Stimulated activated CD4-positive, alpha-beta T cell treated with anti-CD3 and anti-CD28 coated beads, TNF-alpha, amount 100 ng/mL, for 48 hours (primary cell): ENCODE data around the gene GARIN3.
"Not testable (repeated sequence)": the region's sequence is repeated elsewhere in the genome, so short reads cannot be mapped to it uniquely, and the experiment has no call there.

ENCODE experiments used
- DNase-seq, 3 donors: peaks; one replicate each; pipeline ENCODE4 v3.0.0-alpha.2; 2020; ENCODE audit warnings: low read depth in 3 of 3

GARIN3 gene

DNA sequence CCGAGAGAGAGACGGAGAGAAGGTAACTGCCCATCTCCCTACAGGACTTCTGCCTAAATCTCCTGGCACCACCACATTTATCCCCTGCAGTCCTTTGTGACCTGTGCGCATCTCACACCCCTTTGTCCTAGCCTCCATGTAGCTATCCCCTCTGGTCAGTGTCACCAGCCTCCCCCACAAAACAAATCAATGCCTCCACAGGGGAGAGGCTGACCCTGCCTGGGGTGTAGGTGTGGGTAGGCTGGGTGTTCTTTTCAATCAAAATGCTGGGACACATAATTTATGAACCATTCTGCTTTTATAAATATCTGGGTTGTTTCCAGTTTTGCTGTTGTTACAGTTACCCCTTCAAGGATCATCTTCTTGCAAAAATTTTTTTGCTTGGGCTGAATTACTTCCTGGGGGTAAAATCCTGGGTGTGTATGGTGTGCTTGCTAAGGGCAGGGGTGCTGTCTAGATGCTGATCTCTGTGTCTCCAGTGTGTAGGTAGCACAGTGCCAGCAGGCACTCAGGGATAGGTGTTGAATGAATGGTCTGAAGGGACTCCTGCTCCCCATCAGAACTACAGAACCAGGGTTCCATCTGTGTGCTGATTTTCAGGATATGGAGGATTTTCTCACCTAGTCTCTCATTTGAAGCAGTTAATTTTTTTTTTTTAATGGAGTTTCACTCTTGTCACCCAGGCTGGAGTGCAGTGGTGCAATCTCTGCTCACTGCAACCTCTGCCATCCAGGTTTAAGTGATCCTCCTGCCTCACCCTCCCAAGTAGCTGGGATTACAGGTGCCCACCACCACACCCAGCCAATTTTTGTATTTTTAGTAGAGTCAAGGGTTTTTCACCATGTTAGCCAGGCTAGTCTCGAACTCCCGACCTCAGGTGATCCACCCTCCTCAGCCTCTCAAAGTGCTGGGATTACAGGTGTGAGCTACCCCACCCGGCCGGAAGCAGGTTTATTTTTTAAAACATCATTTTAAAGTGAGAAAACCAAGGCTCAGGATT is at the start of gene GARIN3:
TSS of gene GARIN3 (minus strand) at position 51 of the 1,000 bp plus-strand sequence. CDS start 96 bp downstream, outside the sequence.
- DNase-seq: no peak

DNA sequence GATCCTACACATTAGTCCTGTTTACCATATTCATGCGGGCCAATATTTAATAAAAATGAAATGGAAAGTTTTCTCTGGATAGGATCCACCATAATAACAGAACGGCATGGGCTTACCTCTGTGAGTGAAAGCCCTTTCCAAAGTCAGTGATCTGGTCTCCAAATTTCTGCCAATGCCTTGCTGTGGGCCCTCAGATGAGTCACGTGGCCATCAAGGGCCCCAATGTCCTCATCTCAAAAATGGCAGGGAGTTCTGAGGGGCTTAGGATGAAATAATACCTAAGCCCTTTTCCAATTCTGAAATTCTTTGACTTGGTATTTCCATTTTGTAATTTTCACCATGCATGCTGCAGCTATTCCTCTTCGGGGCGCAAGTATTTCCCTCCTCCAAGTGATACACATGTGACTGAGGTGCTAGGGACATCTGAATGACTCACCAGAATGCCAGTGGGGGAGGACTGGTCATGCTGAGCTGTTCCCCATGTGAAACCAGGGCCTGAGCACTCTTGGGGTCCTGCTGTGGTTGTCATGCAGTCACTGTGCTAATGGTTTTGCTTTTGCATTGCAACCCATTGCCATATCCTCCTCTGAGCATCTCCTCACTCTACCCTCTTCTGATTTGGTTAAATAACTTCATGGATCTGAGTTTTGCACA is 49.6 kb upstream of the GARIN3 start:
- no peak for DNase-seq

DNA sequence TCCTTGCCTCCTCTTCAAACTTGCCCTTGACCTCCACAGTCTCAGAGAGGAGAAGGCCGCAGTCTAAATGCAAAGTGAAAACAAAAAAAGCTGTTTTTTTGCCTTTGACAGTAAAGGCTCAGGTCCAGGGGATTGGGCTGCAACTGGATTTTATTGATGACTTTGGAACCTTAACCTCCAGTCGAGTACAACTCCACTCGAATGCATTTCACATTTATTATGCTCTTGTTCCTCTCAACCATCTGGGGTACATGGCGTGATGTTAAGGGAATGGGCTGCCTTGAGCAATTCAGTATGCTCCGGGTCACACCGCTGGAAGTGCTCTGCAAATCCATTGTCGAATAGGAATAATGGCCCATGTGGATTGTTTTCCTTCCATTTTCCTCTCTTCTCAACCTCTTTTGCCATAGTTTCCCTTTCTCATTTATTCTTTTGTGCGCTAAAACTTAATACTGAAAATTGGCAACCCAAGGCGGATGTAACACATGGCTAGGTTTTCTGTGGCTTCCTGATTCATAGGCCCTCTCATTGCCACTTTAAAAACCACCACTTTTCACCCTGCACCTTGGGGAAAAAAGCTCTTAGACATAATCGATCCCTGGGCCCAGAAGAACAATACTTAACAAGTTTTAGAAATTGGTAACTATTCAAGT is 48.9 kb upstream of the GARIN3 start:
- no peak for DNase-seq

DNA sequence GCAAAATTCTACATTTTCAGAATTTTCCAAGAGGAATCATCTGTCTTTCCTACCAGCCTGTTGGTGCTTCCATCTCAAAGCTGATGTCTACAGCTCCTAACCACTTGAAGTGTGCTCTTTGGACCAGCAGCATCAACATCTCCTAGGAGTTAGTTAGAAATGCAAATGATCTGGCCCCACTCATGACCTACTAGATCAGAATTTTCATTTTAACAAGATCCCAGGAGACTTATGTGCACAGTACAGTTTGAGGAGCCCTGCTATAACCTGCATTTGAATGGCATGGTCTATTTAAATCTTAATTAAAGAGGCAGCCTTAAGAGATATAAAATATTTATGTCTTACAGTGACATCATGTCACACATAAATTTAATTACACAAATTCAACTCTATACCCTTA is 48.4 kb upstream of the GARIN3 start:
- DNase-seq: no peak

DNA sequence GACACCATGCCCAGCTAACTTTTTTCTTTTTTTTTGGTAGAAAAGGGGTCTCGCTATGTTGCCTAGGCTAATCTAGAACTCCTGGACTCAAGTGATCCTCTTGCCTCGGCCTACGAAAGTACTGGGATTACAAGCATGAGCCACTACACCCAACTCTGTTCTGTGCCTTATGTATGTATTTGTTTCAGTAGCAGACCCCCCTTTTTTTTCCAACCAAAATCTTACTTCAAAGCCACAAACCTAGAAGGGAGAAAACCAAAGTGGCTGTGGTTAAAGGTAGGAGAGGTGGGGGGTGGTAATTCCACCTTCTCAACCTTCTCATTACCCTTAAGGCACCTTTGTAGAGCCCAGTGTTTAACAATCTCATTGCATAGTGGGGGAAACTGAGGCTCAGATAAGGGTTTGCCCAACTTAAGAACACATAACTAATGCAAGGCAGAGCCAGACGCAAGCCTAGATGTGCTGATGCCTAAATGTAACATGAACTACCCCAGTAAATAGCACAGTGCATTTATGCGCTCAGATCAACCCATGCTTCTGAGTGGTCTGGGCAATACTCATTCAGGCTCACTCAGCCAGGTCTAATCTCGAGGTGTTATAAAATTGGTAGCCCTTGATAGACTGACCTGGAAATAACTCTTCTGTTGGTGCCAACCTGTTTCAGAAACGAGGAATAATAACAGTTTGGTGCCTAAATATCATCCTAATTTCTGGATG is 47.6 kb upstream of the GARIN3 start:
- no peak for DNase-seq

DNA sequence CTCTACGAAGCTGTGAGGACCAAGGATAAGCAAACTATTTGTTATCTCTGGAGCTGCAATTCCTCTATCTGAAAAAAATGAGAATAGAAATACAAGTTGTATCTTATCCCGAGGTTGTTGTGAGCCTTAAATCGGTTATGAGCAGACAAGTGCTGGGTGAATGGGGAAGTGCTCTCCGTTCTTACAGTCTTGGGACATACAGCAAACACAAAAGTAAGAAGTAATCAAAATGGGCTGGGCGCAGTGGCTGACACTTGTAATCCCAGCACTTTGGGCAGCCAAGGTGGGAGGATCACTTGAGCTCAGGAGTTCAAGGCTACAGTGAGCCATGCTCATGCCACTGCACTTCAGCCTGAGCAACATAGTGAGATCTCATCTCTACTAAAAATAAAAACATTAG is 46.2 kb upstream of the GARIN3 start:
- no peak for DNase-seq

DNA sequence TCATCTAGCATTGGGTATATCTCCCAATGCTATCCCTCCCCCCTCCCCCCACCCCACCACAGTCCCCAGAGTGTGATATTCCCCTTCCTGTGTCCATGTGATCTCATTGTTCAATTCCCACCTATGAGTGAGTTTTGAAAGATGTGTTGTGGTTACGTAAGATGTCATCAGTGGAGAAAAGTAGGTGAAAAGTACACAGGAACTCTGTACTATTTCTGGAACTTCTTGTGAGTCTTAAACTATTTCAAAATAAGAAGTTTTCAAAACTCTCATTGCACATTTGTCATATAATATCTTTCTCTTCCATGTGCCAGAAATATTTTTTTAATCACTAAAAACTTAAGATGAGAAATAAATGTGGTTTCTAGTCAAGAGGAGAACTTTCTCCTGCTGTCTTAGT is 44.6 kb upstream of the GARIN3 start:
- DNase-seq: not testable (repeated sequence)

DNA sequence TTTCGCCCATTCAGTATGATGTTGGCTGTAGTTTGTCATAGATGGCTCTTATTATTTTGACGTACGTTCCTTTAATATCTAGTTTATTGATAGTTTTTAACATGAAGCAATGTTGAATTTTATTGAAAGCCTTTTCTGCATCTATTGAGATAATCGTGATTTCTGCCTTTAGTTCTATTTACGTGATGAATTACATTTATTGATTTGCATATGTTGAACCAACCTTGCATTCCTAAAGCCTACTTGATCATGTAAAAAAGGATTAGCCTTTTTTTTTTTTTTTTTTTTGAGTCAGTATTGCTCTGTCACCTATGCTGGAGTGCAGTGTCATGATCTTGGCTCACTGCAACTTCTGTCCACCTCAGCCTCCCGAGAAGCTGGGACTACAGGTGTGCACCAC is 39.6 kb upstream of the GARIN3 start:
- no peak for DNase-seq

DNA sequence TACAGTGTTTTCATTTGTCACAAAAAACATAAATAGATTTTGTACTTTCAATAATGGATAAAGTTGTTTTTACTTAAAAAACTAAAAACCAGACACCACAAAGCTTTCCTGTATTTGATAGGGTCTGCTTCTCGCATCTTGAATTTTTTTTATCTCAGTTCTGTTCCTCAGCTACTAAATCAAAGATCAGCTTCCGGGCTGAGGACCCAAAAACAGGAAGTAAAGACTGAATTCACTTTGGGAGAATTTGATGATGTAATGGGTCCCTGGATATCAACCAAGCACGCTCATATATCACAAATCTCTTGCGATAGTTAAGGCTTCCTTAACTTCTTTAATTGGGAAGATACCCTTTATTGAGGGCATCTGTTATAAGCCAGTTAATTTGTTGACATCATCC is 38.7 kb upstream of the GARIN3 start:
- DNase-seq: no peak

DNA sequence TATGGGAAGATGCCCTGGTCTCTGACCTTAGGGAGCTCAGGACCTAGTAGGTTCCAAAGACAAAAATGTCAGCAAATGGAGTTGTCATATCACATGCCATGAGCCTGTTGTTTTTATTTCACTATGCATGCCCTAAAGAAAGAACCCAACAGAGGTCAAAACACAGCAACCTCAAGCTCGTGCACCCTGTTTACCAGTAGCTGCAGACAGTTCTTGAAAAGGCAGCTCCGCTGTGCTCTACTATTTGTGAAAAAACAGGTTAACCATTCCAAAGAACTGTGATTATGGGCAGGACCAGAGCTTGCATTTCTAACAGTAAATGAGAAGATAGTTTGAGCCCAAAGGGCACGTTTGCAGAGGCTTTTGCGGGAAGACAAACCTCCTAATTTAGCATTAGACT is 37.4 kb upstream of the GARIN3 start:
- no peak for DNase-seq

DNA sequence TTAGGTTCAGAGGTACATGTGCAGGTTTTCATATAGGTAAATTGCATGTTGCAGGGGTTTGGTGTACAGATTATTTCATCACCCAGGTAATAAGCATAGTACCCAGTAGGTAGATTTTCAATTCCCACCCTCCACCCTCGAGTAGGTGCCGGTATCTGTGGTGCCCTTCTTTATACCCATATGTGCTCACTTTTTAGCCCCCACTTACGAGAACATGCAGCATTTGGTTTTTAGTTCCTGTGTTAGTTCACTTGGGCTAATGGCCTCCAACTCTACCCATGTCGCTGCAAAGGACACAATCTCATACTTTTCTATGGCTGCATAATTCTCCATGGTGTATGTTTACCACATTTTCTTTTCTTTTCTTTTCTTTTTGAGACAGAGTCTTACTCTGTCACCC is 35.8 kb upstream of the GARIN3 start:
- no peak for DNase-seq

DNA sequence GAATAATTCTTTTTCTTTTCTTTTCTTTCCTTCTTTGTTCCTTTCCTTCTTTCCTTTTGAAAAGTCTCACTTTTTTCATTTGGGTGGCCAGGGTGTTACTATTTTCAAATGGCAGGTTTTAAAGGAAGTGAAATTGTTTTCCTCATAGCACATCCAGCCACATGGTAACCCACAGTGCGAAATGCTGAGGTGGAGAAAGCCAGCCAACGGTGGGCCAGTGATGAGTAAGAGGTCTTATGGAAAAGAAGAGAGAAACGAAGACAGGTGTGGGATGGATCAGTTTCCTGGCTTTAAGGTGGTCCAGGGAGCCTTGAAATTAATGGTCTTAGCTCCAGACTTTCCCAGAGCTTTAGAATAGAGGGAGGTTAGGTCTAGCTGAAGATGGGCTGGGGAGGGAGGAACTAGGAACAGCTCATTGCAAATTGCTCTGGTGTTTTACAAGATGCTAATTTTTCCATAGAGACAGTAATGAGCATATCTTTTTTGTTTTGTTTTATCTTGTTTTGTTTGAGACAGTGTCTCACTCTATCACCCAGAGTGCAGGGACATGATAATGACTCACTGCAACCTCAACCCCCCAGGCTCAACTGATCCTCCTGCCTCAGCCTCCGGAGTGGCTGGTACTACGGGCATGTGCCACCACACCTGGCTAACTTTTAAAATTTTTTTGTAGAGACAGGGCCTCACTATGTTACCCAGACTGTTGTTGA is 32.4 kb upstream of the GARIN3 start:
- DNase-seq: no peak

DNA sequence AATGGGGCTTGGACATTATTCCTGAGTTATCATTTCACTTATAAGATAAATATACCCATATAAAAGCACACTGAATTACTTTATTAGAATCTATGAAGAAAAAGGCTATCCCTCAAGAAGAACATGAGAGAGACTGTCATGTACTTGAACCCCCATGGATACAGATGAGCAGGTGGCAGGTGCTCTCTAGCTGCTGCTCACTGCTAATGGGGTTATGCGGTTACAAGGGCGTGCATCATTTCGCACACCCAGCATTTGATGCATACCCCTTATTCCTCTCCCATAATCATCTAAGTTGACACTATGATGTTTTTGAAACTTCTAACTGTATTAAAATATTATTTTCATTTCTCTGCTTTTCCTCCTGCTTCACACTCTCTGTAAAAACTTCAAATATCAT is 31.0 kb upstream of the GARIN3 start:
- no peak for DNase-seq

DNA sequence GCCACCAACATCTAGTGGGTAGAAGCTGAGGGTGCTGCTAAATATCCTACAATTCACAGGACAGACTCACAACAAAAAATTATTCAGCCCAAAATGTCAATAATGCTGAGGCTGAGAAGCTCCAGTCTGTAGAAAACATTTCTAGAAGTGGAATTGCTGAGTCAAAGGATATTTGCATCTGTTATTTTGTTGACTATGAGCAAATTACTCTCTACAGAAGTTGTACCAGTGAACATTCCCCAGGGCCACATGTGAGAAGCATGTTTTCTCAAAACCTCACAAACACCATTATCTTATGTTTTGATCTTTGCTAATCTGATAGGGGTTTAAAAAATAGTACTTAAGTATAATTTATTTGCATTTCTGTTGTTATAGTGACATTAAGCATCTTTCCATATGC is 30.0 kb upstream of the GARIN3 start:
- no peak for DNase-seq

DNA sequence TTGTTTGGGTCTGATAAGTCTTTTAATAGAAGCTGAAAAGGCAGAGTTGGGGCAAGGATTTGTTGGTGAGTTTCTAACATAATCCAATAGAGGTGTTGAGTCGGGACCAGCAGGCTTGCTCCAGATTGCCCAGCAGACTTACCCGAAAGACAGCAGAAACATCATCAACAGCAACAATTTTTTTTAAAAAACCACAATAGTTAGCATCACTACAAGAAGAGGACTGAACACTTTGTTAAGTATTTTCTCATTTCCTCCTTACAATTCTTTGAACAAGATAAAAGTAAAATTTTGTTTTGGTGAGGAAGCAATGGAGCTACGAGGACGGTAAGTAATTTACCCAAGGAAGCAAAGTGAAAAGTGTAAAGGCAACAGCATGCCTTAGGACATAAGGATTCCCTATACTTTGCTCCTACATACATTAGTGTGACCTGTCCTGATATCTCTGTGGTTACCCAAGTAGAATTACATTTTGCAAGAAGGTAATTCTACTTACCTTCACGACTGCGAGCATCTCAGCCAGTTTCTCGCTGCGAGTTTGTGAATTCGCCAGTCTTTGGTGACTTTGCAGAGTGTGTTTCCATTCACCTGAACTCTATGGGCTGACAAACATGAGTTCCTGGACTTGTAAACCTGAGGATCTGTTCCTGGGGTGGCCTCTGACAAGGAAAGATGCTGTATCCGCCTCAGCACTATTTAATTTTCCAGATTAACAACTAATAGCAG is 27.8 kb upstream of the GARIN3 start:
- DNase-seq: no peak

DNA sequence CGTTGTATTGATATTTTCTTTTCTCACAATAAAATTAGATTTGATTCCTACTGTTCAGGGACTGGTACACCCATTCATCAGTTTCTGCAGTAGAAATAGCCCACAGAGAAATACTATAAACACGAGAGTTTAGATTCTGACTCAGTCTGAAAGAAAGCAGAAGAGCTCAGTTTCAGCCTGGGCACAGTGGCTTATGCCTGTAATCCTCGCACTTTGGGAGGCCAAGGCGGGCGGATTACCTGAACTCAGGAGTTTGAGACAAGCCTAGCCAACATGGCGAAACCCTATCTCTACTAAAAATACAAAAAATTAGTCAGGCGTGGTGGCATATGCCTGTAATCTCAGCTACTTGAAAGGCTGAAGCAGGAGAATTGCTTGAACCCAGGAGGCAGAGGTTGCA is 23.2 kb upstream of the GARIN3 start:
- no peak for DNase-seq

DNA sequence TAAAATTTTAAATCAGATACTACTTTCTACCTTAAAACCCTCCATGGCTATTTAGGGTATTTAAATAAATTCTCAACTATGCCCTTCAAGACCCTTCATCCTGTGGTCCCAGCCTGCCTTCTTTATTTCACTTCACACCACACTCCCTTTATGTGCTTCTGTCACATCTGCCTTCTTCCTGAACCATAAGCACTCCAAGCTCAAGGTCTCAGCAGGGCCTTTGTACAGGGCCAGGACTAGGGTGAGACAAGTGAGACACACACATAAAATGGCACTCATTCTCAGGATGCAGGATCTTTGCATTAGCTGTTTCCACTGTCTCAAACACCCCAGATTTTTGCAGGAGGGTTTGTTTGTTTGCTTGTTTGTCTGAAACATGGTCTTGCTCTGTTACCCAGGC is 22.2 kb upstream of the GARIN3 start:
- DNase-seq: no peak

DNA sequence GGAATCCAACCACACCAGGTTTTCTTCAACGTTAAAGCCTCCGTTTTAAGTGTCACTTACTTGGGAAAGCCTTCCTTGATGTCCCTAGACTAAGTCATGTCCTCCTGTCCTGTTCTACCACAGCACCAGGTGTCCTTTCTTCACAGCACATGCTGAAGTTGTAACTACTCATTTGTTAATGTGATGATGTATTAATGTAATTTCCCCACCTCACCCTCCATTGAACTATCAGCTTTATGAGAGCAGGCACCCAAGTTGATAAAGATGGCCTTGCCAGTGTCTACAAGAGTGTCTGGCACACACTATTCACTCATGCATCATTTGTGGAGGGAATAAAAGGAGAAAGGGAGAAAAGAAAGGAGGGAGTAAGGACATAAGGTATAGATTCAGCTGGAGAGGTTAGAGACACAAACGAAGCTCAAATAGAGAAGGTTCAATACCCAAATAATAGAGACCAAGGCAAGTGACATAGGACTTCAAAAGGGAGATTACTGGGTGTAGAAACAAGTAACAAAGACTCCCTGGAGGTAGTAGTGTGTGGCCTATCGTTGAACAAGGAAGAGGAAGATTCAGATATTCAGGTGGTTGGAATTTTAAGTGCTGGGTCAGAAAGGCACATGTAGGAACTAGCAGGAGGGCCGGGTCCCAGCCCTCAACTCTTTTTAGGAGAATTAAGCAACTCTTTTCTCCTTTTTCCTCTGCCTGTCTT is 21.1 kb upstream of the GARIN3 start:
- no peak for DNase-seq

DNA sequence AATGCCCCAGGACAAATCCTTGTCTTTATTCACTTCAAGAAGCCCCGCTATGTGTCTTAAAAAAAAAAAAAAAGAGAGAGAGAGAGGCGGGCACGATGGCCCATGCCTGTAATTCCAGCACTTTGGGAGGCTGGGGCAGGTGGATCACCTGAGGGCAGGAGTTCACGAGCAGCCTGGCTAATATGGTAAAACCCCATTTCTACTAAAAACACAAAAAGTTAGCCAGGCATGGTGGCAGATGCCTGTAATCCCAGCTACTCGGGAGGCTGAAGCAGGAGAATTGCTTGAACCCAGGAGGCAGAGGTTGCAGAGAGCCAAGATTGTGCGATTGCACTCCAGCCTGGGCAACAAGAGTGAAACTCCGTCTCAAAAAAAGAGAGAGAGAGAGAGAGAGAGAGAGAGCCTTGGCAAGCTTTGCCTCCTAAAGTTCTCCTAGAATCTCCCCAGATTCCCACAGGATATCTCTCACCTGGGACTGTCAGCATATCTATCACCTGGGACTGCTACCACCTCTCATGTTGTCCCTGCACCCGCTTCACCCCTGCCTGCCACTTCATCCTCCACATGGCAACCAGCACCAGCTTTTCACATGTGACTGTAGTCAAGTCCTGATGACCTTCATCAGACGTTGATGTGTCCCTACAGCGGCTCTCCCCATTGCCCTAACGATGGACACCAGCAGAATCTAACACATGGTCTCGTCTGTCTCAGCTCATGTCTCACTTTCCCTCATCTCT is 20.4 kb upstream of the GARIN3 start:
- DNase-seq: no peak
